IPS-18c (cell line): Measurements from ENCODE around the gene DHRS9.

Experiments
- H3K4me3 ChIP-seq: 2 replicates; pipeline ENCODE4 v1.7.0; 2013; ENCODE audit warnings: low read depth, mild to moderate bottlenecking, low read length, moderate library complexity; ENCODE audit not compliant: insufficient read depth
- H3K9me3 ChIP-seq: one replicate; pipeline ENCODE4 v1.6.1; 2013; ENCODE audit warnings: mild to moderate bottlenecking, low read length, moderate library complexity; ENCODE audit not compliant: control insufficient read depth, insufficient read depth

Gene DHRS9

DNA sequence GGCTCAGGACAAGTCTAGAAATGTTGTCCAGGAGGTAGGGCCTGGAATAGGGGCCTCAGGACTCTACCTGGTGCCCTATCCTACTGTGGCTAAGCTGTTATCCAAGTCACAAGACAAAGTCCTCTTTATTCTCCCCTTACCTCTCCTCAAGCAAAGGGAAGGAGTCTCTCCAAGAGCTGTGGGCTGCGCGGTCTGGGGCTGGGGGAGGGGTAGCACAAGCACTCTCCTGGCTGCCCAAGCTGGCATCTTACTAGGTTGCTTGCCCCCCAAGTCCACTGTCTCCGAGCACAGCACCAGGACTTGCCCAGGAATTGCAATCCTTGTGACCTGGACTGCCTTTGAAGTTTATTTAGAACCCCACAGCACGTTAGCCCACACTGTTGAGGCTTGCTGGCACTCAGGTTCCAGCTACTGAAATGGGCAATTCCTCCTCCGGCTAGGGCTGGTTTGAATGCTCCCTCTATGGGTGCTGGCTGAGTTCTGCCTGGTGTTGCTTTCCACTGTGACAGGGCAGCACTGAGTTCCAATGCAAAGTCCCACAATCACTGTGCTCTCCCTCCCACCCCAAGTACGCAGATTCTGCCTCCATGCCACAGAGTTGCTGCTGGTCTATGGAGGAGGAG, 18.5 kb downstream of the DHRS9 start:
- Histone ChIP-seq H3K9me3 (no peaks in the 10 kb centered on the region), H3K4me3 (no peak overlapping the region)

DNA sequence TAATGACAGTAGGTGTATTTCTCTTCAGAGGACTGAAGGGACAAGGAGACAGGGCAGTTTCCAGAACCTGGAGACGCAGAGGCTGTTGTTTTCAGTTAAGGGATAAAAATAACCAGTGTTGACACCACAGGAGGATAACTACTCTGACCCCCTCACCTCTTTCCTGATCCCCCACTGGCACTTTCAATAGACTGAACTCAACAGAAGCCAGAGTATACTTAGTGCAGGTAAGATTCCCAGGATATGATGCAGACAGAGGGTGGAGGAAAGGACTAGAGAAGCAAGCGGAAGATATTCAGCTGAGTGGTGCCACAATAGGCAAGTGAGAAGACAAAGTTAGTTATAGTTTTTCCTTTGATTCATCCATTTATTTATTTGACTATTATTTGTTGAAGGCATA, 19.8 kb downstream of the DHRS9 start:
- H3K9me3 ChIP-seq = no peaks in the 10 kb centered on the region
- H3K4me3 ChIP-seq = no peak overlapping the region

DNA sequence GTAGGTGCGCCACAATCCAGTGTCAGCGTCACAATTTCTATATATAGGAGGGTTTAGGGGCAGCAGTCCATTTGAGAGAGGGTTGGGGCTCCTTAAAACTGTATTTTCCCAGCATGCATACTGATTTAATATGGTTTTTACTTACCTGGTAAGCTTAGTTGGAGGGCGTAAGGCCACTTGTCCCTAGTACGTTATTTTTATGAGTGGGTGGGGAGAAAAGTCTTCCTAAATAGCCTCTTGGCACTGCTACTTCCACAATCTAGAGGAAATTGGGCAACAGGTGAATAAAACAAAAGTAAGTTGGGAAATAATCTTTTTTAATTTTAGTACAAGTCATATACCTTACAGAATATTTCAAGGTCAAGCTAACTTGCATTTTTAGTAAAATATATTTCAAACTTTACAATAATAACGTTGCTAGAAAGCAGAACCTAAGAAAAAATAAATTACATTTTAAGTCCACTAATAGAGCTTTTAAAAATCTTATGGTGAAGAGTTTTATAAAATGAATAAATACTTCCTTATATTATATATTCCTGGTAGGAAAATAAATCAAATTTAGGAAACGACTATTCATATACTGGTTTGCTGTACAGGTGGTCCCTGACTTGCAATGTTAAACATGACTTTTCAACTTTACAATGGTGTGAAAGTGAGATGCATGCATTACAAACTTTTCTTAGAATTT, 20.9 kb downstream of the DHRS9 start:
- no peaks in the 10 kb centered on the region for H3K9me3 ChIP-seq
- no peak overlapping the region for H3K4me3 ChIP-seq

DNA sequence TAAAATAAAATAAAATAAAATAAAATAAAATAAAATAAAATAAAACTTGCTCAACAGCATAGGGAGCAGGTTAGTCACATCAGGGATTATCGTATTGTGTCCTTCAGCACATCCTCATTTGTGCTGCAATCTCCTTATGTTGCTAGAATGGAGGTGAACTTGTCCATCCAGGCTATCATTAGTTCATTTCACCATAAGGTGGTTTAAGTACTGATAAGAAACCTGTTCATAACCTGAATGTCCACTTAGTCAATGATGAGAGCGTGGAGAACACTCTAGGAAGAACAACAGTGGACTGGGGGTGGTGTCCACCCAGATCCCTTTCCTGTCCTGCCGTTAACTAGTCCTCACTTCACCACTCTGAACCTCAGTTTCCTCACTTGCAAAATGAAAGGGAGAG, 21.9 kb downstream of the DHRS9 start:
- Histone ChIP-seq H3K9me3 (no peaks in the 10 kb centered on the region), H3K4me3 (no peak overlapping the region)

DNA sequence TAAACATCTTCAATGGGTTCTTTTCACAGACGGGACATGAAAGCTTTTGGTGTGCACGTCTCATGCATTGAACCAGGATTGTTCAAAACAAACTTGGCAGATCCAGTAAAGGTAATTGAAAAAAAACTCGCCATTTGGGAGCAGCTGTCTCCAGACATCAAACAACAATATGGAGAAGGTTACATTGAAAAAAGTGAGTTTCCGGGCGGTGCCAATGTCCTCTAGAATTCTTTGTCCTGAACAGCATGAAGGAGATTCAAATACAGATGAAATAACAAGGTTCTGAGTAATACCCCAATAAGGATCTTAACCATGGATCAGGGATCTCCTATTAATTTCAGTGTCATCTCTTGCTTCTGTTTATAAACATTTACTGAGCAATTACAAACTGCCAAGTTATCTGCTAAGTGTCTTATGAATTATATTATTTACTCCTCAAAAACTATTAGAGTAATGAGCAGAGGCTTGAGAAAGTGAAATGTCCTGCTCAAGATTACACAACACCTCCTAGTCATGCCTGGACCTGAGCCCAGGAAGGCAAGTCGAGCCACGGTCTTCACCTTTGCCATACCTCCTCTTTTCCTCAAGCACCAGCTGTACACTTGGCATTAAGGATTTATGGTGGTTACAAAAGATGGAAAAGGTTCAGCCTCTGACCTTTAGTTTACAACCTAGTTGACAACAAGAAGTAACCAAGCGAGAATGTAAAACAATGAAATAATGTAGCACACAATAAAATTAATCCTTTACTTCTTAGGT, 22.6 kb downstream of the DHRS9 start:
- Histone ChIP-seq H3K4me3 (no peak overlapping the region), H3K9me3 (no peaks in the 10 kb centered on the region)

DNA sequence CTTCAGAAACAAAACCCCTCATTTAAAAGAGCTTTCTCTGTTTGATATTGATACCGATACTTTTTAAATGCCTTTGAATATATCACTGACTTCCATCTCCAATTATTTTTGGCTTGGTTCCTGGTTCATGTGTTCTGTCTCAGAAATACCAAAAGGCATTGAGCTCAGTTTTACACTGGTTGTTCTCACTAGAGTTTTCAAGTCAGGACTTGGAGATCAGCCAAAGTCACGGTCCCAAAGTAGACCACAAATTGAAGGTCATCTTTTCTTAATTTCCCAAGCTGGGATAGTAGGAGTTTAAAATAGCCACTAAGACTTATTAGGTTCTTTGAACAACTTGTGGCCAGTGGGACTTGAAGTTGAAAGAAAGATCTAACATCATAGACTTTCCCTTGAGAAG, 24.2 kb downstream of the DHRS9 start:
- Histone ChIP-seq H3K9me3 (no peaks in the 10 kb centered on the region), H3K4me3 (no peak overlapping the region)

DNA sequence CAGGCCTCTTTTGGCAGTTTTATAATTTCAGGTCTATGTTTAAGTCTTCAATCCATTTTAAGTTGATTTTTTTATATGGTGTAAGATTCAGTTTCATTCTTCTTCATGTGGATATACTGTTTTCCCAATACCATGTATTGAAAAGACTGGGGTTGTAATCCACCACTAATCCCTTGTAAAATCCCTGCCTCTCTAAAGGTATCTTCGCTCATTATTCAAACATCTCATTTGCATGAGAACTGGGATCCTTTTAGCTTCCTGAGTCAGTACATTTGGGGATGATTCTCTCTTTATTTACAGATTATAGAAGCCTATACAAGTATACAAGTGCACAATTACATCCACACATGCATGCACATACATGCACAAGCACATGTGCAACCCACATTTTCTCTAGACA, 25.3 kb downstream of the DHRS9 start:
- Histone ChIP-seq H3K9me3 (no peaks in the 10 kb centered on the region), H3K4me3 (no peak overlapping the region)

DNA sequence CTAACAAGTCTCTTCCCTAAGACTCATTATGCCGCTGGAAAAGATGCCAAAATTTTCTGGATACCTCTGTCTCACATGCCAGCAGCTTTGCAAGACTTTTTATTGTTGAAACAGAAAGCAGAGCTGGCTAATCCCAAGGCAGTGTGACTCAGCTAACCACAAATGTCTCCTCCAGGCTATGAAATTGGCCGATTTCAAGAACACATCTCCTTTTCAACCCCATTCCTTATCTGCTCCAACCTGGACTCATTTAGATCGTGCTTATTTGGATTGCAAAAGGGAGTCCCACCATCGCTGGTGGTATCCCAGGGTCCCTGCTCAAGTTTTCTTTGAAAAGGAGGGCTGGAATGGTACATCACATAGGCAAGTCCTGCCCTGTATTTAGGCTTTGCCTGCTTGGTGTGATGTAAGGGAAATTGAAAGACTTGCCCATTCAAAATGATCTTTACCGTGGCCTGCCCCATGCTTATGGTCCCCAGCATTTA, 26.3 kb downstream of the DHRS9 start:
- H3K4me3 ChIP-seq = no peak overlapping the region
- H3K9me3 ChIP-seq = no peaks in the 10 kb centered on the region

DNA sequence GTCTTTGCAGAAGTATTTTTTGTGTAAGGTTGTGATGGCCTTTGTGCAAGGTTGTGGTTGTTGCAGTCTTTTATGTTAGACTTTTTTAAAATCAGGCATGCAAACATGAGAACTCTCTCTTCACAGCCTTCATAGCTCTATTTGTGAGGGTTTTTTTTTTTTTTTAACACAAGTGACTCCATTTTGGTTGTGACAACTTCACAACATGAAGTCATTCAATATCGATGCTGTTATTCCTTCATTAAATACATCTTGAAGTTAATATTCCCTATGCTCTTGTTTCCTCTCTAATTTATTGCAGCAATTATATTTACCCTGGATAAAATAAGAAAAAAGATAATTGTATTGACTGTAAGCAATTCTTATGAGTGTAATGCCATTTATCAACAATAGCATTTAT, 35.5 kb downstream of the DHRS9 start:
- H3K4me3 ChIP-seq = no peak overlapping the region
- H3K9me3 ChIP-seq = no peaks in the 10 kb centered on the region

DNA sequence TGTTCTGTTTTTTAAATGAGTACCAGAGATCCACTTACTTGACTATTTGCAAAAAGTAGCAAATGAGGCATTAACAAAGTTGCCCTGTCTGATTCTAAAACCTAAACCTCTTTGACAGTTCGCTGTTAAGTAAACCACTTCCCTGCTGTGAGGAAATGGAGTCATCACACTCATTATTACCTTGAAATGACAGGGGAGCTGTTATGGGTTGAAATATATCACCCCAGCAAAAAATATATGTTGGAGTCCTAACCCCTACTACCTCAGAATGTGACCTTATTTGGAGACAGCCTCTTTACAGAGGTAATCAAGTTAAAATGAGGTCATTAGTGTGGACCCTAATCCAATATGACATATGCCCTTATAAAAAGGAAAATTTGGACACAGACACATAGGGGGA, 36.1 kb downstream of the DHRS9 start:
- Histone ChIP-seq H3K4me3 (no peak overlapping the region), H3K9me3 (no peaks in the 10 kb centered on the region)

DNA sequence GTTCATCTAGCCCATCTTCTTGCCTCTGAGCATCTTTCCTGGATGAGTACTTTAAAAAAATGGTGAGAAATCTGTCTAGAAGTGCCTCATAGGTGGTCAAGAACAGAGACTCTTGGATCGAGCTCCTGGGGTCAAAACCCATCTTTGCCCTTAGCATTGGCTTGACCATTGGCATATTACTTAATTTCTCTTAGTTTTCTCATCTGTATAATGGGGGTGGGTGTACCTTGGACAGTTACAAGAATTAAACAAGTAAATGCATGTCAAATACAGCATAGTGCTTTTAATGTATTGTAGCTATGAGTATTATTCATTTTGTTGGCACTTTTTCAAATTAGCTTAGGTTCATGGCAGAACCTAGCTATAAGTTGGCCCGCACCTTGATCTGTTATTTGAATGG, 36.8 kb downstream of the DHRS9 start:
- H3K4me3 ChIP-seq = no peak overlapping the region
- no peaks in the 10 kb centered on the region for H3K9me3 ChIP-seq

DNA sequence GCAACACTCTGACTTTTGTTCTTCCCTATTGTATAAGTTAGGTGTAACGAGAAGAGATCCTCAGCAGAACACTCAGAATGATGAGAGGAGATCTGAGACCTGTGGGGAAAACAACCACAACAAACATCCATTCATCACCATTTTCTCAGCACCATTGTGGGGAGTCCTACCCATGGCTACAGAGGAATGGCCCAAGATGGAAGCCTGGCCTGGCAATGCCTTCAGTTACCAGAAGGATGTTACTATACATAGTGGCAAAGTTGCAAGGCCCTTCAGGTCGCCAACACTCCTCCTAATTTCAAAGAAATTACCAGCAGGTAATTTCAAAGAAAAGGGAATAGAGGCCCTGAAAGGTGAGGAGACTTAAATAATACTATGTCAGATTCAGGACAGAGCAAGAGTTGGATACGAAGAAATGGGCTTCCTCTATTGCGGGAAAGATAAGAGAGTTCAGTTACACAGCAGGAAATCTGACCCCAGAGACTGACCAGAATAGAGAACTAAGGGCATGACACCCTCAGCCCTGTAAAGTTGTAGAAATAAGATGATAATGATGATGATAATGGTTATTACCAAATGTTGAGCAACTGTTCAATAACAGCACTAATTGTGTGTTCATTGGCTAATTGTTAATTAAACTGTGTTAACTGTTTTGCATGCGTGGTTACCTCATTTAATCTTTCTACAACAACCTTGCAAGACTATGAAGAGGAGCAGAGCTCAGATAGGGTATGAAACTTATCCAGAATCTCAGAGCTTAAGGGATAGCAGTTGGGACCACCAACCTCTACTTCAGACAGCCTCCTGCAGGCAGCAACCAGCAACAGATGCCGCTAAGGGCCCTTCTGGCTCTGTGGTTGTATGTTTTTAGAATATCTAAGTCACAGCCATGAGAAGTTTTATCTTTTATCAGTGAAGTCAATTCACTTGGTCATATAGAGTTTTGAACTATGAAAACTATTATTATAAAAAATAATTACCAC, 37.5 kb downstream of the DHRS9 start:
- H3K9me3 ChIP-seq = no peaks in the 10 kb centered on the region

DNA sequence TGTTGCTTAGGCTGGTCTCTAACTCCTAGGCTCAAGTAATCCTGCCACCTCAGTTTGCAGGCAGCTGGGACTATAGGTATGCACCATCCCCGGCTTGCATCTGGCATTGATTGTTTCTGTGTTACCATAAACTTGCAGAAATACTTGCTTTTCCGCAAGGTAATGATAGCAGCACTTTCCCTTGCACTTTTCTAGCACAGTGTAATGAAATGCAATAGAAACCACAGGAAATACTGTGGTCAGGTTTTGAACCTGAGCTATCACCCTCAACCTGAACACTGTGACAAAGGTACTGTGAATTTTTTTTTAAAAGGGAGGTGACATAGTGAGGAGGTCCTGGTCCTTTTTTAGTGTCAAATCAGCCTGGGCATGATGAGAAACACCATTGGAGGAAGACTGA, 38.3 kb downstream of the DHRS9 start:
- H3K9me3 ChIP-seq = no peaks in the 10 kb centered on the region
- no peak overlapping the region for H3K4me3 ChIP-seq

More for the DNA sequence above, 37.5 kb downstream of the DHRS9 start:
- no peak overlapping the region for H3K4me3 ChIP-seq

DNA sequence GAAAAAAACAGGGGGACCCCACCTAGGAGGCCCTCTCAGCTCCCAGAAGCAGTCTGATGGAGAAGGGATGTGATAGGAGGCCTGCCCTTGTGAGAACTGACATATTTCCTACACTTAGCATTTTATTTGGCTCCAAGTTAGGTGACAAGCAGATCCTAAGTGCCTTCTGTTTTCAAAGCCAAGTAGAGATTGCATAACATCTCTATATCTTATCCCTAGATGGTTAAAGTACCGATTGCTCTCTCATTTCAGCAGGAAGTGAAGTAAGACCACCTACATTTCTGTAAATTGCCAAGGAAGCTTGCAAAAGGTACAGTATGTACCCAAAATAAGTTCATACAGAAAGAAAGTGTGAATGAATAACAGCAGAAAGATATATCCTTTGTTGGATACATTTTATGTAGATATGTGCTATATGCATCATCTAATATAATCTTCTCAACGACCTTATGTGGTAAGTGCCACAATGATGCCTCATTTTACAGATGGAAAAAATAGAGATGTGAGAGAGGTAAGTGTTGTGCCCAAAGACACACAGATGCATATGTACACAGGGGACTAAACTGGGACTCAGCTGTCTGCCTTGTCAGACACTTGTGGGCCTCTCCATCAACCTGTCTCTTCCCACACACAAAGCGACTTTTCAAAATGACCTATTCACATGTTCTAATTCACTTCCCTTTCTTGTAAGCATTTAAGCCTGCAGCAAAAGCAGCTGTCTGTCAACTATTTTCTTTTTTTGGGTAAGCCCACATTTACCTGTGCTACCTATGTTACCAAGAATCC, 38.9 kb downstream of the DHRS9 start:
- no peak overlapping the region for H3K4me3 ChIP-seq
- no peaks in the 10 kb centered on the region for H3K9me3 ChIP-seq

DNA sequence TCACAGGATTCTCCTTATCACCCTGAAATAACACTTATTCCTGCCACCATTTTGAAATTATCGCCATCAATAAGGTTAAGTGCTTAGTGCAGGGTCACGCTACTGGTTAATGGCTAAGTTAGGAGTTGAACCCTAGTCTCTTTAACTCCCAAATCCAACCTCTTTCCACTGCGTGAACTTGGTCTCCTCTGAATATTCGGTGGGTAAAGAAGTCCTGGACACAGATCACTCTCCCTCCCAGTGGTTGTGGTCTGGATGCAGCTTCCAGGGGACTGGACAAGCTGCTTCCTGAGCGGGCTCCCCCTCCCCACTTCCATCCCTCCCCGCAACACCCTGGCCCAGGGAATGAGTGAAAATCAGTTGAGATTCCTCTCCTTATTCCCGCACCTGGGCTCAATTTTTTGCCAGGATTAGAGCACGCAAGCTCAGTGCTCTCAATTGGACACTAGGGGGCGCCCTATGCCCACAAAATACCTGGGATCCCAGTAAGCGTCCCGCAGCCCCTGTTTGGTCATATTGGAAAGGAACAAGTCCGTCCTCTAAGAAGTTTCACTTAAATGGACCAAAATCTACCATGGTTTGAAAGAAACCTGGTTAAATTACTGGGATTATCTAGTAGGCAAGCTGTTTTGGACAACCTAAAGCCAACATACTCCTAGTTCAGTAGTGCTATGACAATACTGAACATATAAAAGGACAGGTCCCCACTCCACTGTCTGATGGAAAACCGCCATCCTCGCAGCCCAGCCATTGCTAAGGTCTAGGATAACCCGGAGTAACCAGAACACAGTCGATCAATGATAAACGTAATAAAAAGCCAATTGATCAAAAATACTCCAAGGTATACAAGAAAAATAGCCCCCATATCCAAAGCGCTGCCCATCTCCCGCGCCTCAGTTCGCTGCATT, 40.4 kb downstream of the DHRS9 start:
- no peaks in the 10 kb centered on the region for H3K9me3 ChIP-seq
- no peak overlapping the region for H3K4me3 ChIP-seq

DNA sequence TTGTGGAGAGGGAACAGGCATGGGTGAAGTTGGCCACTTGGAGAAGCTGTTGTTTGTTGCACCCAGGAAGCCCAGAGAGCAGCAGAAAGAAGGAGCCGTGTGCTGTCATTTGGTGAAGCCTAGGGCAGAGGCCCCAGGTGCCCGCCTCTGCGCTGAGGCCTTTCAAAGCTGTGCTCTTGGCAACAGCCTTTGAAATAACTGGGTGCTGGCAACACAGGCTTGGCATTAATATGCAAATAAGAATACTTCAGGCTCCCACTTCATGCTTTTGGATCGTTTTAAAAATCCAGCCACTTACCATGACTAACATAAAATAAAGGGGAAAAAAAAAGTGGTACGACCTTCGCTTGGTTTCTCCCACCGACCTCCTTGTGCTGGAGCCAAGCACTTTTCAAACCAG, 41.1 kb downstream of the DHRS9 start:
- Histone ChIP-seq H3K4me3 (no peak overlapping the region), H3K9me3 (no peaks in the 10 kb centered on the region)
